Mesendoderm (in vitro differentiated cells): ENCODE measurements around the gene F12.

ENCODE experiments used
- DNase-seq: peaks from one replicate; pipeline ENCODE4 v3.0.0; 2013
- H2AK5ac ChIP-seq: 2 replicates; pipeline ENCODE4 v1.6.1; 2013; ENCODE audit warnings: low read length, inconsistent platforms
- H2BK120ac ChIP-seq: 2 replicates; pipeline ENCODE4 v1.6.1; 2013; ENCODE audit warnings: low read depth, mild to moderate bottlenecking, low read length, moderate library complexity, mixed read lengths
- H2BK15ac ChIP-seq: replicated peaks from 2 replicates; pipeline ENCODE4 v1.6.1; 2013; ENCODE audit warnings: low read depth, mild to moderate bottlenecking, moderate library complexity
- H2BK5ac ChIP-seq: 2 replicates; pipeline ENCODE4 v1.6.1; 2013; ENCODE audit warnings: low read length, inconsistent platforms
- H3K18ac ChIP-seq: 2 replicates; pipeline ENCODE4 v1.6.1; 2013; ENCODE audit warnings: mild to moderate bottlenecking, low read length, mixed read lengths
- H3K23ac ChIP-seq: one replicate; pipeline ENCODE4 v1.6.1; 2013; ENCODE audit warnings: low read length
- H3K27ac ChIP-seq: 2 replicates; pipeline ENCODE4 v1.5.1; 2013; ENCODE audit warnings: low read depth, mild to moderate bottlenecking, inconsistent platforms, low read length, moderate library complexity
- H3K27me3 ChIP-seq: 2 replicates; pipeline ENCODE4 v1.6.1; 2013; ENCODE audit warnings: low read length, control low read depth, mild to moderate bottlenecking, inconsistent platforms; ENCODE audit not compliant: insufficient read depth, poor library complexity
- H3K36me3 ChIP-seq: 2 replicates; pipeline ENCODE4 v1.6.1; 2013; ENCODE audit warnings: low read length, inconsistent platforms; ENCODE audit not compliant: control insufficient read depth, insufficient read depth
- H3K4ac ChIP-seq: one replicate; pipeline ENCODE4 v1.6.1; 2013; ENCODE audit warnings: low read depth, mild to moderate bottlenecking, low read length, moderate library complexity
- H3K4me1 ChIP-seq: 2 replicates; pipeline ENCODE4 v1.6.1; 2013; ENCODE audit warnings: low read depth, low read length, inconsistent platforms; ENCODE audit not compliant: control insufficient read depth
- H3K4me2 ChIP-seq: 2 replicates; pipeline ENCODE4 v1.6.1; 2013; ENCODE audit warnings: low read length
- H3K4me3 ChIP-seq: 2 replicates; pipeline ENCODE4 v1.5.1; 2013; ENCODE audit warnings: mild to moderate bottlenecking, low read length
- H3K56ac ChIP-seq: one replicate; pipeline ENCODE4 v1.6.1; 2013; ENCODE audit warnings: low read length
- H3K79me1 ChIP-seq: 2 replicates; pipeline ENCODE4 v1.6.1; 2013; ENCODE audit warnings: low read length, inconsistent platforms
- H3K79me2 ChIP-seq: 2 replicates; pipeline ENCODE4 v1.6.1; 2013; ENCODE audit warnings: mild to moderate bottlenecking, low read length; ENCODE audit not compliant: control insufficient read depth, insufficient read depth
- H3K9ac ChIP-seq: 2 replicates; pipeline ENCODE4 v1.6.1; 2013; ENCODE audit warnings: low read length, inconsistent platforms
- H4K5ac ChIP-seq: one replicate; pipeline ENCODE4 v1.6.1; 2013; ENCODE audit warnings: low read length
- H4K8ac ChIP-seq: one replicate; pipeline ENCODE4 v1.6.1; 2013; ENCODE audit warnings: low read depth, mild to moderate bottlenecking, control low read depth, low read length, moderate library complexity
- WGBS: extraction: QIAGEN DNeasy Blood & Tissue Kit; methylation state at CpG from one replicate; pipeline ENCODE4 v1.1.7; 2013; ENCODE audit warnings: low lambda C conversion rate, missing lambda C conversion rate; ENCODE audit not compliant: insufficient coverage; ENCODE audit errors: extremely low coverage; 5-methylcytosine and 5-hydroxymethylcytosine counted together

F12 gene

GRCh38 chr5:177455661-177456590, 46.6 kb upstream of the F12 start:
- no peak overlapping the region for H2BK120ac ChIP-seq
- H4K8ac ChIP-seq, result no peak overlapping the region
- H3K4ac ChIP-seq, result no peak overlapping the region
- H3K23ac ChIP-seq, result no peak overlapping the region
- peaks cover 15% of the 10 kb centered on the region for H3K36me3 ChIP-seq
- H4K5ac ChIP-seq, result no peak overlapping the region
- no peak overlapping the region for H2BK15ac ChIP-seq
- no peak overlapping the region for H2AK5ac ChIP-seq
- peak overlapping the region; percentile 66 for H3K27ac ChIP-seq
- no peaks in the 10 kb centered on the region for H3K79me1 ChIP-seq
- peak overlapping the region; percentile 70 for H3K4me2 ChIP-seq
- peak overlapping the region; percentile 63 for H3K9ac ChIP-seq
- peak; percentile 94 for DNase-seq
- WGBS, result no CpG with 5 or more reads among the region's 76 CpGs
- peak overlapping the region; percentile 84 for H3K56ac ChIP-seq
- H3K27me3 ChIP-seq, result no peaks in the 10 kb centered on the region
- no peaks in the 10 kb centered on the region for H3K4me1 ChIP-seq
- no peak overlapping the region for H3K4me3 ChIP-seq
- H2BK5ac ChIP-seq, result no peak overlapping the region
- H3K18ac ChIP-seq, result peak overlapping the region; percentile 23
- H3K79me2 ChIP-seq, result no peaks in the 10 kb centered on the region

- Histone ChIP-seq H3K18ac (peak overlapping the region; percentile 29), H2BK15ac (no peak overlapping the region), H2BK5ac (no peak overlapping the region), H3K23ac (peak overlapping the region; percentile 57), H4K8ac (no peak overlapping the region), H3K27ac (peak overlapping the region; percentile 32), H3K79me1 (no peaks in the 10 kb centered on the region), H3K4me1 (no peaks in the 10 kb centered on the region), H3K4ac (no peak overlapping the region), H3K4me3 (no peak overlapping the region), H4K5ac (no peak overlapping the region), H3K4me2 (peak overlapping the region; percentile 84), H2AK5ac (no peak overlapping the region), H2BK120ac (no peak overlapping the region), H3K9ac (peak overlapping the region; percentile 67), H3K56ac (peak overlapping the region; percentile 86), H3K79me2 (no peaks in the 10 kb centered on the region), H3K27me3 (no peaks in the 10 kb centered on the region), H3K36me3 (peaks cover 11% of the 10 kb centered on the region)
- no CpG with 5 or more reads among the region's 80 CpGs for WGBS
- DNase-seq, result peak; percentile 90
Observed at GRCh38 chr5:177455036-177455660, 45.8 kb upstream of the F12 start.

GRCh38 chr5:177454397-177455035, 45.2 kb upstream of the F12 start:
- Histone ChIP-seq H2BK15ac (no peak overlapping the region), H3K18ac (peak overlapping the region; percentile 29), H3K23ac (peak overlapping the region; percentile 57), H3K79me2 (no peaks in the 10 kb centered on the region), H3K9ac (peak overlapping the region; percentile 67), H3K4me2 (peak overlapping the region; percentile 84), H3K4me1 (no peaks in the 10 kb centered on the region), H3K27ac (no peak overlapping the region), H2BK120ac (no peak overlapping the region), H4K8ac (no peak overlapping the region), H4K5ac (no peak overlapping the region), H3K4ac (no peak overlapping the region), H2BK5ac (no peak overlapping the region), H3K56ac (peak overlapping the region; percentile 86), H3K4me3 (no peak overlapping the region), H2AK5ac (no peak overlapping the region), H3K27me3 (no peaks in the 10 kb centered on the region), H3K36me3 (peaks cover 8% of the 10 kb centered on the region), H3K79me1 (no peaks in the 10 kb centered on the region)
- no CpG with 5 or more reads among the region's 84 CpGs for WGBS
- peak; percentile 92 for DNase-seq

GRCh38 chr5:177453852-177454396, 44.6 kb upstream of the F12 start:
- H2AK5ac ChIP-seq, result no peak overlapping the region
- H3K27ac ChIP-seq, result no peak overlapping the region
- H3K23ac ChIP-seq, result peak overlapping the region; percentile 2
- peaks cover 6% of the 10 kb centered on the region for H3K36me3 ChIP-seq
- H3K4ac ChIP-seq, result no peak overlapping the region
- H2BK120ac ChIP-seq, result no peak overlapping the region
- no peak overlapping the region for H4K8ac ChIP-seq
- H2BK15ac ChIP-seq, result no peak overlapping the region
- no peaks in the 10 kb centered on the region for H3K27me3 ChIP-seq
- peak overlapping the region; percentile 67 for H3K9ac ChIP-seq
- H3K18ac ChIP-seq, result no peak overlapping the region
- H3K56ac ChIP-seq, result peak overlapping the region; percentile 84
- no peaks in the 10 kb centered on the region for H3K4me1 ChIP-seq
- no peak overlapping the region for H3K4me3 ChIP-seq
- WGBS, result no CpG with 5 or more reads among the region's 31 CpGs
- peak overlapping the region; percentile 76 for H3K4me2 ChIP-seq
- H2BK5ac ChIP-seq, result no peak overlapping the region
- no peak overlapping the region for H4K5ac ChIP-seq
- H3K79me1 ChIP-seq, result no peaks in the 10 kb centered on the region
- no peak for DNase-seq
- no peaks in the 10 kb centered on the region for H3K79me2 ChIP-seq

- H3K4me2 ChIP-seq, result no peak overlapping the region
- no peaks in the 10 kb centered on the region for H3K79me1 ChIP-seq
- H2BK15ac ChIP-seq, result no peak overlapping the region
- no peak overlapping the region for H3K4me3 ChIP-seq
- no peaks in the 10 kb centered on the region for H3K27me3 ChIP-seq
- H3K23ac ChIP-seq, result no peak overlapping the region
- H4K8ac ChIP-seq, result no peak overlapping the region
- H3K36me3 ChIP-seq, result peaks cover 3% of the 10 kb centered on the region
- no peak overlapping the region for H3K18ac ChIP-seq
- no peak overlapping the region for H2BK120ac ChIP-seq
- no peak for DNase-seq
- H3K56ac ChIP-seq, result no peak overlapping the region
- no peak overlapping the region for H3K9ac ChIP-seq
- no peaks in the 10 kb centered on the region for H3K4me1 ChIP-seq
- WGBS, result no CpG with 5 or more reads among the region's 17 CpGs
- H3K27ac ChIP-seq, result no peak overlapping the region
- no peak overlapping the region for H2BK5ac ChIP-seq
- H3K4ac ChIP-seq, result no peak overlapping the region
- no peaks in the 10 kb centered on the region for H3K79me2 ChIP-seq
- H2AK5ac ChIP-seq, result no peak overlapping the region
- no peak overlapping the region for H4K5ac ChIP-seq
Observed at GRCh38 chr5:177452688-177453638, 43.6 kb upstream of the F12 start.
